ENCODE measurements around the gene CAPN10. TPM values are rescaled to one million over a fixed set of nuclear protein-coding genes. Genes with fewer than 3 reads are reported as not detected.

The CAPN10 gene
- total RNA-seq, 1 donor from 2014 or later = 24.9 TPM

Other genes with a start within 250 kb of the CAPN10 start
- 252 and 299 TPM in 2 replicates for gene GPC1, start 151.1 kb upstream of the CAPN10 start, total RNA-seq
- 6.9 and 7.2 TPM in 2 replicates for gene ANKMY1, start 28.7 kb upstream of the CAPN10 start, total RNA-seq
- 3.2 and 4.1 TPM in 2 replicates for gene DUSP28, start 26.4 kb upstream of the CAPN10 start, total RNA-seq
- 22.7 and 25.2 TPM in 2 replicates for gene RNPEPL1, start 18.2 kb upstream of the CAPN10 start, total RNA-seq
- 0.72 and 0.82 TPM in 2 replicates for gene GPR35, start 38.7 kb downstream of the CAPN10 start, total RNA-seq
- gene AQP12B, start 96.2 kb downstream of the CAPN10 start, total RNA-seq = not detected in 2 replicates
- gene AQP12A, start 105.1 kb downstream of the CAPN10 start, total RNA-seq = not detected in 2 replicates
- 20.3 and 51.2 TPM in 2 replicates for gene KIF1A, start 233.5 kb downstream of the CAPN10 start, total RNA-seq